Loucy (cell line): ENCODE data around the gene TAS1R3.

ENCODE experiments used
- H2AFZ ChIP-seq: fragments of 200-600 bp; sonication (generic); 2 replicates; pipeline ENCODE4 v1.6.0; 2016; ENCODE audit warnings: antibody characterized with exemption, mild to moderate bottlenecking, low read length, moderate library complexity
- H3F3A ChIP-seq: fragments of 200-600 bp; 2 replicates; pipeline ENCODE4 v1.6.0; 2016; ENCODE audit warnings: antibody characterized with exemption, low read depth, mild to moderate bottlenecking
- H3K27me3 ChIP-seq: fragments of 200-600 bp; sonication (generic); 2 replicates; pipeline ENCODE4 v1.6.1; 2014; ENCODE audit warnings: low read length, mild to moderate bottlenecking; ENCODE audit not compliant: insufficient read depth, poor library complexity, severe bottlenecking
- H3K36me3 ChIP-seq: fragments of 200-600 bp; sonication (generic); 2 replicates; pipeline ENCODE4 v1.6.1; 2016; ENCODE audit warnings: low read length; ENCODE audit not compliant: insufficient read depth
- H3K4me1 ChIP-seq: fragments of 200-600 bp; sonication (generic); 2 replicates; pipeline ENCODE4 v1.5.1; 2014; ENCODE audit warnings: low read length, mild to moderate bottlenecking; ENCODE audit not compliant: insufficient read depth, poor library complexity, severe bottlenecking
- H3K4me2 ChIP-seq: fragments of 200-600 bp; sonication (generic); 2 replicates; pipeline ENCODE4 v1.6.0; 2014; ENCODE audit warnings: antibody characterized with exemption, low read length, low read depth, mild to moderate bottlenecking; ENCODE audit not compliant: poor library complexity, severe bottlenecking
- H3K4me3 ChIP-seq: fragments of 200-600 bp; sonication (generic); 2 replicates; pipeline ENCODE4 v1.5.1; 2014; ENCODE audit warnings: low read length, mild to moderate bottlenecking, mixed read lengths; ENCODE audit not compliant: poor library complexity, severe bottlenecking
- H3K79me2 ChIP-seq: fragments of 200-600 bp; sonication (generic); 2 replicates; pipeline ENCODE4 v1.6.1; 2014; ENCODE audit warnings: low read length; ENCODE audit not compliant: insufficient read depth
- H3K9ac ChIP-seq: fragments of 200-600 bp; sonication (generic); 2 replicates; pipeline ENCODE4 v1.6.0; 2014; ENCODE audit warnings: mild to moderate bottlenecking, low read depth, low read length, moderate library complexity; ENCODE audit not compliant: poor library complexity, severe bottlenecking
- H3K9me2 ChIP-seq: fragments of 200-600 bp; sonication (generic); replicated peaks from 2 replicates; pipeline ENCODE4 v1.6.1; 2016; ENCODE audit warnings: low read depth, low read length, mixed read lengths
- H3K9me3 ChIP-seq: fragments of 200-600 bp; sonication (generic); 2 replicates; pipeline ENCODE4 v1.6.1; 2014; ENCODE audit warnings: mild to moderate bottlenecking, antibody characterized with exemption, low read length, low read depth; ENCODE audit not compliant: insufficient read depth
- H4K20me1 ChIP-seq: fragments of 200-600 bp; sonication (generic); 2 replicates; pipeline ENCODE4 v1.6.0; 2014; ENCODE audit warnings: antibody characterized with exemption, low read length, mild to moderate bottlenecking; ENCODE audit not compliant: insufficient read depth, poor library complexity, severe bottlenecking
- CTCF ChIP-seq: fragments of 200-600 bp; sonication (generic); conservative IDR thresholded peaks from 2 replicates; pipeline ENCODE4 v1.5.1; 2014; ENCODE audit warnings: mild to moderate bottlenecking, antibody characterized with exemption, low read length
- EZH2phosphoT487 ChIP-seq: fragments of 200-600 bp; IDR thresholded peaks from 2 replicates; pipeline ENCODE4 v1.6.1; 2018; ENCODE audit warnings: antibody characterized with exemption, mild to moderate bottlenecking, moderate library complexity, borderline replicate concordance

The TAS1R3 gene

GRCh38 chr1:1325288-1326074 is 5.6 kb upstream of the TAS1R3 start:
- Histone ChIP-seq H3K27me3 (no peaks in the 10 kb centered on the region), H3K9me3 (no peaks in the 10 kb centered on the region), H3K4me1 (peaks cover 31% of the 10 kb centered on the region), H3K9ac (peak overlapping the region; percentile 96), H3K4me2 (peak overlapping the region; percentile 95), H4K20me1 (peaks cover 45% of the 10 kb centered on the region), H3K36me3 (no peaks in the 10 kb centered on the region), H2AFZ (peak overlapping the region; percentile 95; the same call in 1 of the 2 replicates), H3K4me3 (peak overlapping the region; percentile 100), H3F3A (no peaks in the 10 kb centered on the region), H3K9me2 (no peaks in the 10 kb centered on the region), H3K79me2 (peaks cover 56% of the 10 kb centered on the region)
- no peak for TF ChIP-seq EZH2phosphoT487
- TF ChIP-seq CTCF, result no peak

GRCh38 chr1:1326075-1326605 is 4.9 kb upstream of the TAS1R3 start:
- peaks cover 39% of the 10 kb centered on the region for H4K20me1 ChIP-seq
- peak overlapping the region; percentile 100 for H3K4me3 ChIP-seq
- H3K27me3 ChIP-seq, result no peaks in the 10 kb centered on the region
- H3K4me2 ChIP-seq, result peak overlapping the region; percentile 95
- TF ChIP-seq EZH2phosphoT487, result no peak
- no peak for TF ChIP-seq CTCF
- peaks cover 49% of the 10 kb centered on the region for H3K79me2 ChIP-seq
- no peak overlapping the region for H2AFZ ChIP-seq
- H3K36me3 ChIP-seq, result no peaks in the 10 kb centered on the region
- H3K9ac ChIP-seq, result peak overlapping the region; percentile 96
- H3K4me1 ChIP-seq, result peaks cover 31% of the 10 kb centered on the region
- H3F3A ChIP-seq, result no peaks in the 10 kb centered on the region
- no peaks in the 10 kb centered on the region for H3K9me3 ChIP-seq
- no peaks in the 10 kb centered on the region for H3K9me2 ChIP-seq

- Histone ChIP-seq H3F3A (no peaks in the 10 kb centered on the region), H3K9me3 (no peaks in the 10 kb centered on the region), H2AFZ (no peak overlapping the region), H3K36me3 (no peaks in the 10 kb centered on the region), H3K79me2 (peaks cover 38% of the 10 kb centered on the region), H3K4me1 (peaks cover 21% of the 10 kb centered on the region), H3K4me3 (no peak overlapping the region), H3K9ac (no peak overlapping the region), H3K4me2 (no peak overlapping the region), H3K9me2 (no peaks in the 10 kb centered on the region), H4K20me1 (peaks cover 28% of the 10 kb centered on the region), H3K27me3 (no peaks in the 10 kb centered on the region)
- no peak for TF ChIP-seq CTCF
- no peak for TF ChIP-seq EZH2phosphoT487
Measured at GRCh38 chr1:1327291-1327690, 3.8 kb upstream of the TAS1R3 start.
